GM19372 (cell line): Measurements from ENCODE around the gene CACNA1C.

Experiments used
- ATAC-seq: cut with Tn5 transposase; IDR thresholded peaks from one replicate; pipeline ENCODE4 v1.9.1; 2021; ENCODE audit warnings: mild to moderate bottlenecking, low read depth, moderate library complexity; ENCODE audit not compliant: unreplicated experiment

CACNA1C gene

DNA sequence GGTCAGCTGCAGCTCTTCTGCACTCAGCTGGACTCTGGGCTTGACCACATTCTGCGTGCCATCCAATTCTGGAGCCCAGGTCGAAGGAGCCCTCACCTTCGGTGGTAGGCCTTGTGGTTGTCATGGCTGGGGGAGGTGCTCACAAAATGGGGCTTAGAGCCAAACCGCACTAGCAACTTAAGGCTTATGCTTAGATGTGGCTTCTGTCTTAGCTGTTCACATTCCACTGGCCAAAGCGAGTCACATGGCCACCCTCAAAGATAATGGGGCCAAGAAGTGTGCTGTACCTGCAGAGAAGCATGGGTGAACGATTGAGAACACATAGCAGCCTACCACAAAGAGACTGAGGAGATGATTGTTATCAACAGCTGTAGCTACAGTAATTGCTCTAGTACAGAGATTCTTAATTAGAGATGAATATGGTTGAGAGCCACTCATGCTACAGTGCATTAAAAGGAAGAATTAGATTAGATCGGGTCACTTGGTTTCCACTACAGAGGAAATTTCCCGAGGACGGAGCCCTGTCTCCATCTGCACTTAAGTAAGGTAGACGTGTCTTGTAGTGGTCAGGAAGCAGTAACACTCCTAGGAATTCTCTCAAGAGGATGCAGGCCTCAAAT is 407.4 kb downstream of the CACNA1C start:
- no peak for ATAC-seq

DNA sequence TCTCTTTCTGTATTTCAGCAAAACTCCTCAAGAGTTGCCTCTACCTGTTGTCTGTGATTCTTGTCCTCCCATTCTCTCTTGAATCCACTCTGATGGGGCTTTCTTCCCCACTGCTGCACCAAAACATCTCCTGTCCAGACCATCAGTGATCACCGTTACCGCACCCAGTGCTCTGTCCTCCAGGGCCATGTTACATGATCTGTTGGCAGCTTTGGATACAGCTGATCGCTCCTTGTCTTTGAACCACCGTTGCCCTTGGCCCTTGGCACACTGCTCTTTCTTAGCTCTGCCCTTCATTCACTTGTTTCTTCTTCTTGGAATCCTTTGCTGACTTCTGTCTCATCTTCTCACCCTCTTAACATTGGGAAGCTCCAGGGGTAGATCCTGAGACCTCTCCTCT is 408.3 kb downstream of the CACNA1C start:
- no peak for ATAC-seq

- ATAC-seq, result no peak
These were observed 408.9 kb downstream of the CACNA1C start for GRCh38 chr12:2461645-2462044.

DNA sequence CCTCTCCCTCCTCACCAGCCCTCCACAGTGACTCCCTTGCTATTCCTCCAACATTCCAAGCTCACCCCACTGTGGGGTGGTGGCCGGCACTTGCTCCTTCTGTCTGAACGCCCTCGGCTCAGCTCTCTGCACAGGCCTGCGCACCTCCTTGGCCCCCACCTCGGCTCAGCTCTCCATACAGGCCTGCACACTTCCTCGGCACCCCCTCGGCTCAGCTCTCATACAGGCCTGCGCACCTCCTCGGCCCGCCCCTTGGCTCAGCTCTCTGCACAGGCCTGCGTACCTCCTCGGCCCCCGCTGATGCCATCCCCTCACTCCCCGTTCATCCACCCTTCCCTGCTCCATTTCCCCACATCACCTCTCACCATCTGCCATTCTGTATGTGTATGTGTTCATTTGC is 409.3 kb downstream of the CACNA1C start:
- ATAC-seq, result no peak

GRCh38 chr12:2463719-2464118 is 410.9 kb downstream of the CACNA1C start:
- no peak for ATAC-seq

GRCh38 chr12:2465681-2466080 is 412.9 kb downstream of the CACNA1C start:
- ATAC-seq, result no peak

DNA sequence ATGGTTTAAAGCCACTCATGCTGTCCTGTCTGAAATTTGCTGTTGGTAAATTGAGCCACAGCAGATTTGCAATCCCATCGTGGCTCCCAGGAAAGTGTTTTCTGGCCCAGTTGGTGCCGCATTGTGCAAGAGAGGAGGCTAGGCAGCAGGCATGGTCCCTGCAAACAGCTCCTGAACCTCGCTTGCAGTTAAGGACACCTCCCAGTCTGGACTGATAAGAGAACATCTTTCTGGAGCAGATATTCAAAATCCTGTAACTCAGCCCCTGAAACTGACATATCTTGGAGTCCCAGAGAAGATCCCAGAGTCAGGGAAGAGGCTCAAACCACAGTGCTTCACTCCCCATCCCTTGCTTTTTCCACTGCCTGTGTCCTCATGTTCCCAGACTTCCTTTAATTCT is 413.4 kb downstream of the CACNA1C start:
- ATAC-seq, result no peak

- ATAC-seq, result no peak
These were observed 414.8 kb downstream of the CACNA1C start for GRCh38 chr12:2467447-2468195.

- no peak for ATAC-seq
These were observed 423.2 kb downstream of the CACNA1C start for GRCh38 chr12:2475984-2476383.

GRCh38 chr12:2477009-2477766 is 424.4 kb downstream of the CACNA1C start:
- ATAC-seq, result no peak

GRCh38 chr12:2479851-2480535 is 427.2 kb downstream of the CACNA1C start:
- ATAC-seq, result no peak

GRCh38 chr12:2481346-2481745 is 428.6 kb downstream of the CACNA1C start:
- no peak for ATAC-seq

DNA sequence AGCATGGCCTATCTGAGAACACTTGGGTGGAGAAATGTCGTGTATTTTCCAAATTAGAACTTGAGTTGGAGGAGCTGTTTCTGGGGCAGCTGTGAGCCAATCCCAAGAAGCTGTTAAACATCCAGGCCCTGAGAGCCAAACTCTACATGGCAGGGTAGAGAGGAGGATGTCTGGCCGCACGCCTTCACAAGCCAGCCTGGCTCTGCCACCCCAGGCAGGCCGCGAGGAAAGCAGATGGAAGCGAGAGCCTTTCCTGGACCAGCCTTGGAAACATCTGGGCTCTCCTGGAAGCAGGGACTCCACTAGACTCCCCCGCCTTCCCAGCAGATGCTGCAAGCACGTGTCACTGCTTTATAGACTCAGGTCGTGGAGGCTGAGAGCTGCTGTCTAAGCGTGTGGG is 429.2 kb downstream of the CACNA1C start:
- ATAC-seq, result no peak

DNA sequence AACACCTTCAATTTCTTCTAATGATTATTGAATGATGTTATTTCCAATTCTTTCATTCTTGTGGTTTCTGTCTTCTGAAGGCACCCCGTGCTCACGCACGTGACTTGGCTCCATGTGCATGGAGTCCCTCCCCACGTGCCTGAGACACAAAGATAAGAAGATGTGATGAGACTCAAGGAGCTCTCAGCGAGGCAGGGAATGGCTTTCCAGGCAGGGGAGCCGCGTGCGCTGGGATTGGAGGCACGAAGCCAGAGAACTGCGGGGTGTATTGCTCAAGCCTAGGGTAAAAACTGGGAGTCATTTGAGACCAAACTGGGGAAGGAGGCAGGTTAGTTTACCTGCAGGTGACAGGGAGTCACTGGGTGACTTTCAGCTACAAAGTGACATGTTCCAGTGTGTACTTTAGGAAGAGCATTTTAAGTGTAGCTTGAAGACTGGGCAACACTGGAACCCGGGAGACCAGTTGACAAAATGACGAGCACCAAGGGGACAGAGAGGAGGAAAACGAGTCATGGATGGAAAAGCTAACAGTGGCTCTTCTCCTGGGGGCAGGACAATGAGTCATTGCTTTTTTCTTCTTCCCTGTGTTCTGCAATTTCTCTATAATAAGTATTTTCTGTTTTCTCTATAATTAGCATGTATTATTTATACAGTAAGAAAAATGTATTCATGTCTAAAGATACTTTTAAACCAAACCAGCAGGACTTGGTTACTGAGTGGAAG is 430.3 kb downstream of the CACNA1C start:
- no peak for ATAC-seq

GRCh38 chr12:2483713-2484112 is 430.9 kb downstream of the CACNA1C start:
- ATAC-seq, result no peak

DNA sequence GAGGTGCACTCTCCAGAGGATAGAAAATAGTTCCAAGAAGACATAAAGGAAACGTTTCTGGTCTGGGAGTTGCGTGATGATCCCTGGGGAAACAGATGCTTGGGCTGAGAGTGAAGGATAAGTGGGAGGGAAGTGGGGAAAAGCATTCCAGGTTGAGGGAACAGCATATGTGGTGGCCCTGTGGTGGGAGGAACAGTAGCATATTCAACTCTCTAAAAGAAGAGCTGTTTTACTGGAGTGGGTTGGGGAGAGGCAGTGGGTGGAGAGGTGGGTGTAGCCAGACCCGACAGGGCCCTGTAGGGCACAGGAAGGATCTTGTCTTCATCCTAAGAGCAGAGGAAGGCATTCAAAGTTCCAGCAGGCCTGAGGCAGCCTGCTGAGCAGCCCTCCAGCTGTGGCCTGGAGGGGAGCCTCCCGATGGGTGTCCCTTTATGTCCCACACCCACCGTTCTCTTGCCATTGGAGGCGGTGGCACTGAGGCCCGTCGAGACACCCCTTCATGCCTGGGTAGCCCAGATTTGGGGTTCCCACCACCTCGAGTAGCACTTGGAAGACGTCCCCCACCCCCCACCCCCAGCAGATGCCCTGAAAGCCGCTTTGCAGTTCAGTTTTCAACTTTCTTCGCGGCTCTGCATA is 431.5 kb downstream of the CACNA1C start:
- ATAC-seq, result no peak

- no peak for ATAC-seq
These were observed 432.9 kb downstream of the CACNA1C start for GRCh38 chr12:2485681-2486080.

DNA sequence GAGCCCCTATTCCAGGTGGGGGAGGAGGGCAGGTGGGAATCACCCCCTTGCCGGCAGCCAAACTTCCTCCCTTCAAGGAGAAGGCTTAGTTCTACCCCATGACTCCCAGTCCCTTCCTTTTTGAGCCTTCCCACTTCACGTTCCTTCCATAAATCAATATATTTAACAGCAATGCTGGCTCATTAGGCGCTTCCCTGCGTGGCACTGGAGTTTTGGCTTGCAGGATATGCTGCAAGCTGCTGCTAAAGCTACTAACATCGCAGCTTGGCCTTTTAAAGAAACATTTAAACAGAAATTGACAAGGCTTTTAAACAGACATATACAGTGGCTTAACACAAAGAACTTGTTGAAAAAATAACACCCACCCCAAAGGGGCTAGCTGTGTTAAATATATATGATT is 434.0 kb downstream of the CACNA1C start:
- no peak for ATAC-seq

- ATAC-seq, result no peak
These were observed 434.5 kb downstream of the CACNA1C start for GRCh38 chr12:2487278-2487677.

- no peak for ATAC-seq
These were observed 435.3 kb downstream of the CACNA1C start for GRCh38 chr12:2488131-2488530.
